Liver (tissue), 3 donors: ENCODE data around the gene AVEN.

Experiments used
- ATF3 ChIP-seq: IDR thresholded peaks from 2 replicates; pipeline ENCODE4 v1.6.1; 2016; ENCODE audit warnings: antibody characterized with exemption
- CTCF ChIP-seq: fragments of 150-350 bp; IDR thresholded peaks from 2 replicates; pipeline ENCODE4 v1.5.1; 2017; ENCODE audit warnings: improper control_type of control experiment, low read depth, low read length; ENCODE audit not compliant: missing input control
- EGR1 ChIP-seq, 2 donors: IDR thresholded peaks; 2 replicates each; pipeline ENCODE4 v1.6.1; 2016 to 2018; ENCODE audit warnings: antibody characterized with exemption in 2 of 2, low read depth in 2 of 2
- FOXA1 ChIP-seq: IDR thresholded peaks from 2 replicates; pipeline ENCODE4 v1.6.1; 2016; ENCODE audit warnings: antibody characterized with exemption
- GABPA ChIP-seq, 2 donors: IDR thresholded peaks in 1 of 2; conservative IDR thresholded peaks in 1 of 2; 2 replicates each; pipeline ENCODE4 v1.6.1; 2016; ENCODE audit warnings: antibody characterized with exemption in 2 of 2, mild to moderate bottlenecking in 1 of 2, moderate library complexity in 1 of 2
- HNF4G ChIP-seq: IDR thresholded peaks from 2 replicates; pipeline ENCODE4 v1.6.1; 2016; ENCODE audit warnings: antibody characterized with exemption
- JUND ChIP-seq, 2 donors: IDR thresholded peaks; 2 replicates each; pipeline ENCODE4 v1.6.1; 2016; ENCODE audit warnings: antibody characterized with exemption in 2 of 2
- MAX ChIP-seq: IDR thresholded peaks from 2 replicates; pipeline ENCODE4 v1.6.1; 2016; ENCODE audit warnings: antibody characterized with exemption
- NR2F2 ChIP-seq: IDR thresholded peaks from 2 replicates; pipeline ENCODE4 v1.6.1; 2016; ENCODE audit warnings: antibody characterized with exemption
- RAD21 ChIP-seq, 2 donors: IDR thresholded peaks; 2 replicates each; pipeline ENCODE4 v1.6.1; 2016; ENCODE audit warnings: antibody characterized with exemption in 2 of 2, mild to moderate bottlenecking in 2 of 2
- REST ChIP-seq: IDR thresholded peaks from 2 replicates; pipeline ENCODE4 v1.6.1; 2016; ENCODE audit warnings: antibody characterized with exemption, mild to moderate bottlenecking
- TAF1 ChIP-seq: conservative IDR thresholded peaks from 2 replicates; pipeline ENCODE4 v1.6.1; 2016; ENCODE audit warnings: antibody characterized with exemption, mild to moderate bottlenecking
- YY1 ChIP-seq: IDR thresholded peaks from 2 replicates; pipeline ENCODE4 v1.6.1; 2016; ENCODE audit warnings: antibody characterized with exemption, mild to moderate bottlenecking
- ZBTB33 ChIP-seq: IDR thresholded peaks from 2 replicates; pipeline ENCODE4 v1.6.1; 2016; ENCODE audit warnings: antibody characterized with exemption
- donor health status: healthy.
- donor health status: healthy.

GRCh38 chr15:33826201-33826600, 212.8 kb downstream of the AVEN start:
- TF ChIP-seq CTCF, result no peak
- no peak for TF ChIP-seq ATF3
- no peak for TF ChIP-seq YY1
- no peak for TF ChIP-seq TAF1
- TF ChIP-seq FOXA1, result no peak
- TF ChIP-seq ZBTB33, result no peak
- no peak for TF ChIP-seq HNF4G
- TF ChIP-seq RAD21 (IDR thresholded peaks at IDR 0.05), result no peak
- TF ChIP-seq JUND (IDR thresholded peaks at IDR 0.05), result no peak
- TF ChIP-seq NR2F2, result no peak
- no peak for TF ChIP-seq MAX
- no peak for TF ChIP-seq REST
- TF ChIP-seq GABPA (IDR thresholded peaks at IDR 0.05 in 1 of 2, conservative IDR thresholded peaks at IDR 0.05 in 1 of 2), result no peak
- no peak for TF ChIP-seq EGR1 (IDR thresholded peaks at IDR 0.05; ENCODE audit: low read depth in 2 of 2)
